IMR-90 (cell line): ENCODE results near the gene CDA.

ENCODE experiments used
- BHLHE40 ChIP-seq: fragments of 150-350 bp; IDR thresholded peaks from 2 replicates; pipeline ENCODE4 v1.6.1; 2016; ENCODE audit warnings: mild to moderate bottlenecking, low read depth, low read length
- FOS ChIP-seq: fragments of 150-350 bp; IDR thresholded peaks from 2 replicates; pipeline ENCODE4 v1.6.1; 2016; ENCODE audit warnings: low read depth, low read length
- MAFK ChIP-seq: IDR thresholded peaks from 2 replicates; pipeline ENCODE4 v1.6.1; 2012; ENCODE audit warnings: low read depth, low read length, improper control_type of control experiment
- NFE2L2 ChIP-seq: fragments of 150-350 bp; IDR thresholded peaks from 2 replicates; pipeline ENCODE4 v1.6.1; 2016; ENCODE audit warnings: low read depth, mild to moderate bottlenecking, low read length
- POLR2A ChIP-seq: IDR thresholded peaks from 2 replicates; pipeline ENCODE4 v1.6.1; 2012; ENCODE audit warnings: mild to moderate bottlenecking, low read depth, low read length
- RAD21 ChIP-seq: IDR thresholded peaks from 2 replicates; pipeline ENCODE4 v1.6.1; 2012; ENCODE audit warnings: low read length, improper control_type of control experiment
- RCOR1 ChIP-seq: IDR thresholded peaks from 2 replicates; pipeline ENCODE4 v1.6.1; 2012; ENCODE audit warnings: mild to moderate bottlenecking, low read length, improper control_type of control experiment; ENCODE audit not compliant: insufficient replicate concordance
- SMC3 ChIP-seq: fragments of 150-350 bp; IDR thresholded peaks from 2 replicates; pipeline ENCODE4 v1.6.1; 2016; ENCODE audit warnings: low read depth, mild to moderate bottlenecking, antibody characterized with exemption, low read length, moderate library complexity
- TF ChIP-seq, protein P1 (sequence below): conservative IDR thresholded peaks from 2 replicates; pipeline ENCODE4 v1.5.1; 2012; ENCODE audit warnings: mild to moderate bottlenecking, low read depth, low read length, improper control_type of control experiment
- TF ChIP-seq, protein P2 (sequence below): fragments of 150-350 bp; IDR thresholded peaks from 2 replicates; pipeline ENCODE4 v1.6.1; 2017; ENCODE audit warnings: mild to moderate bottlenecking, antibody characterized with exemption, low read length, low read depth
- TF ChIP-seq, protein P3 (sequence below): fragments of 150-350 bp; IDR thresholded peaks from 2 replicates; pipeline ENCODE4 v1.6.1; 2016; ENCODE audit warnings: low read depth, mild to moderate bottlenecking, low read length, moderate library complexity, borderline replicate concordance

- TF ChIP-seq POLR2A, result no peak
- no peak for TF ChIP-seq NFE2L2
- TF ChIP-seq, protein P1, sequence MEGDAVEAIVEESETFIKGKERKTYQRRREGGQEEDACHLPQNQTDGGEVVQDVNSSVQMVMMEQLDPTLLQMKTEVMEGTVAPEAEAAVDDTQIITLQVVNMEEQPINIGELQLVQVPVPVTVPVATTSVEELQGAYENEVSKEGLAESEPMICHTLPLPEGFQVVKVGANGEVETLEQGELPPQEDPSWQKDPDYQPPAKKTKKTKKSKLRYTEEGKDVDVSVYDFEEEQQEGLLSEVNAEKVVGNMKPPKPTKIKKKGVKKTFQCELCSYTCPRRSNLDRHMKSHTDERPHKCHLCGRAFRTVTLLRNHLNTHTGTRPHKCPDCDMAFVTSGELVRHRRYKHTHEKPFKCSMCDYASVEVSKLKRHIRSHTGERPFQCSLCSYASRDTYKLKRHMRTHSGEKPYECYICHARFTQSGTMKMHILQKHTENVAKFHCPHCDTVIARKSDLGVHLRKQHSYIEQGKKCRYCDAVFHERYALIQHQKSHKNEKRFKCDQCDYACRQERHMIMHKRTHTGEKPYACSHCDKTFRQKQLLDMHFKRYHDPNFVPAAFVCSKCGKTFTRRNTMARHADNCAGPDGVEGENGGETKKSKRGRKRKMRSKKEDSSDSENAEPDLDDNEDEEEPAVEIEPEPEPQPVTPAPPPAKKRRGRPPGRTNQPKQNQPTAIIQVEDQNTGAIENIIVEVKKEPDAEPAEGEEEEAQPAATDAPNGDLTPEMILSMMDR, result no peak
- TF ChIP-seq, protein P2, sequence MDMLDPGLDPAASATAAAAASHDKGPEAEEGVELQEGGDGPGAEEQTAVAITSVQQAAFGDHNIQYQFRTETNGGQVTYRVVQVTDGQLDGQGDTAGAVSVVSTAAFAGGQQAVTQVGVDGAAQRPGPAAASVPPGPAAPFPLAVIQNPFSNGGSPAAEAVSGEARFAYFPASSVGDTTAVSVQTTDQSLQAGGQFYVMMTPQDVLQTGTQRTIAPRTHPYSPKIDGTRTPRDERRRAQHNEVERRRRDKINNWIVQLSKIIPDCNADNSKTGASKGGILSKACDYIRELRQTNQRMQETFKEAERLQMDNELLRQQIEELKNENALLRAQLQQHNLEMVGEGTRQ, result no peak
- TF ChIP-seq, protein P3, sequence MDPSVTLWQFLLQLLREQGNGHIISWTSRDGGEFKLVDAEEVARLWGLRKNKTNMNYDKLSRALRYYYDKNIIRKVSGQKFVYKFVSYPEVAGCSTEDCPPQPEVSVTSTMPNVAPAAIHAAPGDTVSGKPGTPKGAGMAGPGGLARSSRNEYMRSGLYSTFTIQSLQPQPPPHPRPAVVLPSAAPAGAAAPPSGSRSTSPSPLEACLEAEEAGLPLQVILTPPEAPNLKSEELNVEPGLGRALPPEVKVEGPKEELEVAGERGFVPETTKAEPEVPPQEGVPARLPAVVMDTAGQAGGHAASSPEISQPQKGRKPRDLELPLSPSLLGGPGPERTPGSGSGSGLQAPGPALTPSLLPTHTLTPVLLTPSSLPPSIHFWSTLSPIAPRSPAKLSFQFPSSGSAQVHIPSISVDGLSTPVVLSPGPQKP, result no peak
- no peak for TF ChIP-seq FOS
- no peak for TF ChIP-seq MAFK
- TF ChIP-seq BHLHE40, result no peak
- TF ChIP-seq SMC3, result no peak
- TF ChIP-seq RCOR1, result no peak
- no peak for TF ChIP-seq RAD21
Observed at GRCh38 chr1:20611652-20612051, 22.8 kb downstream of the CDA start.
